GM18517 (cell line): ENCODE measurements around the gene TCEAL8.
A peak's percentile ranks its signal among the peaks of the same experiment; 100 is the strongest.

Experiments
- ATAC-seq: cut with Tn5 transposase; IDR thresholded peaks from one replicate; pipeline ENCODE4 v1.9.1; 2021; ENCODE audit warnings: mild to moderate bottlenecking, moderate library complexity; ENCODE audit not compliant: unreplicated experiment

The TCEAL8 gene

DNA sequence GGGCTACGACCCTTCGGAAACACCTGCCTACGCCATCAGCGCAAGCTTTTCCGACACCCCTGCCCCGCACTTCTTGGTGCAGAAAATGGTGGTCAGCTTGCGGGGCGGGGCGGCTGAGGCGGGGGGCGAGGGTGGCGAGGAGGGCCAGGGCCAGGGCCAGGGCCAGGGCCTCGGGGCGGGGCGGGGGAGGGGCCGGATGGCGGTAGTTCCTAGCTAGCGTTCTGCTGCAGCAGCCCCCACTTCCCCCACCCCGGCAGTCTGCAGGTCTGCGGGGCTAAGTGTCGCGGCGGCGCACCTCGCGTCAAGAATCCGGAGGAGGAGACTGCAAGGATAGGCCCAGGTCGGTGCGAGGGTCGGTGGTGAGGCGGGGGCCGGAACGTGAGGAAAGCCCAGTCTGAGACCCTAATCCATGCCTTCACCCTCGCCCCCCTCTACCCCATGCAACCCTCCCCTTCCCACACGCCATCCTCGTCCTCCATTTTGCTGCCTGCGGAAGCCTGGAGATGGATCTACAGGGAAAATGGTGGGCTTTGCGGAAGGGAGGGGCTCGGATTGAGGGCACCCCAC lies 39.4 kb downstream of the TCEAL8 start:
- no peak for ATAC-seq

DNA sequence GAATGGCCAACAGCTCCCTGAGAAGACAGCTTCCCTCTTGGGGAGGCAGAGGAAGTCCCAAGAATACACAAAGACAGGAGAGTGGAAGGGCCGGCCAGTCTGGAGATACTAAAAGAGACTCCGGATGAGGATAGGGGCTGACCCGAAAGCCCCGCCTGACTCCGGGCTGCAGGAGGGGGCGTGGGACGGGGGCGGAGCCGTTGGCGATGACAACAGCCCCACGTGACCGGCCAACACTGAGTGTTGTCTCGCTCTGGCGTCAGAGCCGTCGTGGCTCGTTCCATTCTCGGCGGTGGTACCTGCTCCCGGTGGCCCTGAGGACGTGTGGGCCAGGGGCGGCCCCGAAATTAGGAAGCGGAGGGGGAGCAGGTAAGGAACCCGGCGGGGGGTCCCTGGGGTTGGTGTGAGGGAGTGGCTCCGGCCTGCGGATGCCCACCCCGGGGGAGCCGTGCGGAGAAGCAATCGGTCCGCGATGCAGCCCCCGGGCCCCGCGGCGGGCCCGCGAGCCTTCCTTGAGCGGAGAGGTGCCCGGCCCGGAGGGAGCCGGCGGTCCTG lies 40.0 kb downstream of the TCEAL8 start, which contains the start of gene BEX4:
Gene BEX4 (plus strand): TSS at position 239 of the 555 bp plus-strand sequence. CDS start 1,046 bp downstream, outside the sequence.
- ATAC-seq = peak; percentile 95

DNA sequence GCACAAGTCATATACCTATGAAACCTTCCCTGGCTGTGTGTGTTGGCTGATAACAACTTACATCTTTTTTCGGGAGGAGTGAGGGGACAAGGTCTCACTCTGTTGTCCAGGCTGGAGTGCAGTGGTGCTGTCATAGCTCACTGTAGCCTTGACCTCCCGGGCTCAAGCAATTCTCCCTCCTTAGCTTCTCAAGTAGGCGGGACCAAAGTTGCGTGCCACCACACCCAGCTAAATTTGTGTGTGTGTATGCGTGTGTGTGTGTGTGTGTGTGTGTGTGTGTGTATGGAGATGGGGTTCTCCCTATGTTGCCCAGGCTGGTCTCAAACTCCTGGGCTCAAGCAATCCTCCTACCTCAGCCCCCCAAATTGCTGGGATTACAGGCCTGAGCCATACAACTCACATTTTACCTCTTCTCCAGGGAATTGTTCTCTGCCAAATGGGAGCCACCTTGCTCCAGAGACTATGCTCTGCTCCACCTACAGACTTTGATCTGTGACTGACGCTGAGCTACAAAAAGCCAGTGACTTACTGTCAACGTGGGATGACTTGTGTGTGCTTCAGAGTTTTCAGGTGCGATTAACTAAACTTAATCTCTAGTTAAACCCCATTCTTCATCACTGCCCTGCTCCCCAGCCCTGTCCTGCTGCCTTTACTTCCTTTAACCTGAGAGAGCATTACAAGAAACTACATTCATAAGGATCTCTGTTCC lies 42.1 kb downstream of the TCEAL8 start:
- no peak for ATAC-seq

DNA sequence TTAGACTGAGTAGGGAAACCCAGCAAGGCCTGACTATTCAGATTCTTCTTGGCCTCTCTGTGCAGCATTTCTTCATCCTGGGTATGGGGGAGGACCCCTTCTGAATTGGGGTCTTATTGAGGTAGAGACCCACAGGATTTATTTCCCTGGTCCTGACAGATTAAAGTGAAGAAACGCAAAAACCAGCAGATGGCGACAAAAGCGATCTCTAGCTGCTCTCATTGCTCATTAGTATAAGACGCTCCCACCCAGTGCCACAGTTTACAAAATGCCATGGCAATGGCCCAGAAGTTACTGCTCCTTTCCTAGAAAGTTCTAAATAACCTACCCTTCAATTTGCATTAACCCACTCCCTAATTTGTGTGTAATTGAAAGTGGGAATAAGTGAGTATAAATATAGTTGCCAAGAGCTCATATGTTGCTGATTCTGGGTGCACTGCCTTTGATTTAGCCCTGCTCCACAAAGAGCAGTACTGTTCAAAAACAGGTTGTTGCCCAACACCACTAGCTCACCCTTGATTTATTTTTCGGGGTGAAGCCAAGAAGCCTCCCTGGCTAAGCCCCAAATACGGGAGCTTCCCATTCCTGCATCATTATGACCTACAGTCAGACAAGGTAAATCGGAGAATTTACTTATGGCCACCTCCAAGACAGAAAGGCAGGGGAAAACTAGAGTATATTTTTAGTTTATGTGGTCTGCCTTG lies 43.8 kb downstream of the TCEAL8 start:
- ATAC-seq = peak; percentile 39

DNA sequence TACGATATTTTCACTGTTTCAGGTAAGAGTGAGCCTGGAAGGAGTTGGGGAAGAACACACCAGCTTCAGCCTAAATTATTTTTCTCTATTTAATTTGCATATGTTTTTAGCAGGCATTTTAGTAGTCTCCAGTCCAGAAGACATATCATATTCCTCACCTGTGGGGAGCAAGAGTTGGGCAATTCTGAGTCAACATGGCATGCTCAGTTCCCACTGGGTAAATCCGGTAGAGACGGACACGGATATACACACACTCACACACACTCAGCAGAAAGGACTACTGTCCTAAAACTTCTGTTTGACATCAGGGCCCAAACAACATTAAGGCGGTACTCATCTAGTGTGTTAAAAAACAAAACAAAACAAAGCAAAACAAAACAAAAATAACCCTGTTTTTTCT lies 44.9 kb downstream of the TCEAL8 start:
- ATAC-seq = no peak
